ENCODE data around the gene PTCH2. TPM values are rescaled to one million over a fixed set of nuclear protein-coding genes. Genes with fewer than 3 reads are reported as not detected.

PTCH2 gene
- total and polyA plus RNA-seq, 2 of the 13 experiments (the other 11 are each of a cell fraction or from before 2014, with no cell fraction given) = 0.60 to 1.5 TPM

GRCh38 chr1:44775078-44775929 is 67.7 kb downstream of the PTCH2 start, which contains the start of gene RPS8 (continued):
- no peak; the same call in 1 of the 2 replicates for TF ChIP-seq THAP7 (CRISPR knock-in tag; IDR thresholded peaks at IDR 0.05)
- no peak; the same call in 1 of the 2 replicates for TF ChIP-seq ZNF337 (CRISPR knock-in tag; IDR thresholded peaks at IDR 0.05; ENCODE audit: borderline replicate concordance, low read depth)
- no peak for TF ChIP-seq ZNF746 (CRISPR knock-in tag; IDR thresholded peaks at IDR 0.05)
- TF ChIP-seq ZSCAN21 (CRISPR knock-in tag; IDR thresholded peaks at IDR 0.05; ENCODE audit: borderline replicate concordance) = peak; percentile 90
- TF ChIP-seq BHLHE40 (IDR thresholded peaks at IDR 0.05; ENCODE audit: low read length) = peak; percentile 60
- TF ChIP-seq JARID2 (CRISPR knock-in tag; IDR thresholded peaks at IDR 0.05; ENCODE audit: insufficient replicate concordance) = no peak
- peak; percentile 89; the same call in 1 of the 2 replicates for TF ChIP-seq RNF219 (CRISPR knock-in tag; IDR thresholded peaks at IDR 0.05)
- peak; percentile 87; the same call in 1 of the 2 replicates for TF ChIP-seq ZFP90 (CRISPR knock-in tag; IDR thresholded peaks at IDR 0.05; ENCODE audit: borderline replicate concordance)
- no peak for TF ChIP-seq HIVEP1 (CRISPR knock-in tag; IDR thresholded peaks at IDR 0.05)
- no peak for TF ChIP-seq EEA1 (CRISPR knock-in tag; IDR thresholded peaks at IDR 0.05; ENCODE audit: borderline replicate concordance)
- peak; percentile 28 for TF ChIP-seq HNF4A (CRISPR knock-in tag; IDR thresholded peaks at IDR 0.05)
- peak; percentile 85; the same call in 1 of the 2 replicates for TF ChIP-seq MEIS2 (CRISPR knock-in tag; IDR thresholded peaks at IDR 0.05)
- TF ChIP-seq SP1 (IDR thresholded peaks at IDR 0.05) = no peak
- TF ChIP-seq SP1 (CRISPR knock-in tag; IDR thresholded peaks at IDR 0.05) = peak; percentile 98
- peak; percentile 77 for TF ChIP-seq MIXL1 (CRISPR knock-in tag; IDR thresholded peaks at IDR 0.05)
- no peak for TF ChIP-seq MBD4 (IDR thresholded peaks at IDR 0.05; ENCODE audit: borderline replicate concordance, low read length)
- TF ChIP-seq ARID2 (CRISPR knock-in tag; IDR thresholded peaks at IDR 0.05; ENCODE audit: borderline replicate concordance) = no peak
- peak; percentile 50; the same call in 1 of the 2 replicates for TF ChIP-seq CERS6 (CRISPR knock-in tag; IDR thresholded peaks at IDR 0.05)
- TF ChIP-seq TRIM22 (IDR thresholded peaks at IDR 0.05) = no peak

Measured in HepG2 (cell line).